DOHH2 (cell line): ENCODE data around the gene IZUMO4.
"Not testable (repeated sequence)": the region's sequence is repeated elsewhere in the genome, so short reads cannot be mapped to it uniquely, and the experiment has no call there.

Experiments used
- H3F3A ChIP-seq: fragments of 200-600 bp; sonication (generic), shearing (Covaris generic); 2 replicates; pipeline ENCODE4 v1.6.0; 2016; ENCODE audit warnings: antibody characterized with exemption, mild to moderate bottlenecking; ENCODE audit not compliant: control insufficient read depth, insufficient read depth
- H3K27ac ChIP-seq: fragments of 200-600 bp; sonication (generic); 2 replicates; pipeline ENCODE4 v1.5.1; 2014; ENCODE audit warnings: low read depth, mild to moderate bottlenecking, low read length, moderate library complexity
- H3K27me3 ChIP-seq: fragments of 200-600 bp; sonication (generic); 2 replicates; pipeline ENCODE4 v1.6.1; 2014; ENCODE audit warnings: mild to moderate bottlenecking, low read length, mixed read lengths; ENCODE audit not compliant: control insufficient read depth
- H3K36me3 ChIP-seq: fragments of 200-600 bp; sonication (generic); 2 replicates; pipeline ENCODE4 v1.6.1; 2014; ENCODE audit warnings: mild to moderate bottlenecking, low read length, moderate library complexity, mixed read lengths; ENCODE audit not compliant: control insufficient read depth
- H3K4me1 ChIP-seq: fragments of 200-600 bp; sonication (generic); 2 replicates; pipeline ENCODE4 v1.6.1; 2014; ENCODE audit warnings: mild to moderate bottlenecking, low read length, mixed read lengths; ENCODE audit not compliant: control insufficient read depth
- H3K4me2 ChIP-seq: fragments of 200-600 bp; sonication (generic); 2 replicates; pipeline ENCODE4 v1.6.0; 2014; ENCODE audit warnings: mild to moderate bottlenecking, low read length, moderate library complexity
- H3K4me3 ChIP-seq: fragments of 200-600 bp; sonication (generic); 2 replicates; pipeline ENCODE4 v1.5.1; 2014; ENCODE audit warnings: mild to moderate bottlenecking, low read length, mixed read lengths
- H3K79me2 ChIP-seq: fragments of 200-600 bp; sonication (generic); 2 replicates; pipeline ENCODE4 v1.6.1; 2014; ENCODE audit warnings: mild to moderate bottlenecking, low read length, mixed read lengths; ENCODE audit not compliant: control insufficient read depth
- H3K9me2 ChIP-seq: fragments of 200-600 bp; sonication (generic); replicated peaks from 2 replicates; pipeline ENCODE4 v1.6.1; 2014; ENCODE audit warnings: mild to moderate bottlenecking, low read length, mixed read lengths; ENCODE audit not compliant: control insufficient read depth
- H3K9me3 ChIP-seq: fragments of 200-600 bp; sonication (generic); 2 replicates; pipeline ENCODE4 v1.6.1; 2014; ENCODE audit warnings: antibody characterized with exemption, low read length, mixed read lengths; ENCODE audit not compliant: control insufficient read depth, insufficient read depth
- H4K20me1 ChIP-seq: fragments of 200-600 bp; sonication (generic); 2 replicates; pipeline ENCODE4 v1.6.0; 2014; ENCODE audit warnings: low read depth, mild to moderate bottlenecking, antibody characterized with exemption, low read length, moderate library complexity; ENCODE audit not compliant: control insufficient read depth, insufficient read depth
- EZH2phosphoT487 ChIP-seq: fragments of 200-600 bp; sonication (generic); IDR thresholded peaks from 2 replicates; pipeline ENCODE4 v1.6.1; 2017; ENCODE audit warnings: borderline replicate concordance, mild to moderate bottlenecking, antibody characterized with exemption, low read length, moderate library complexity, mixed read lengths
- TF ChIP-seq, protein P1 (sequence below): fragments of 200-600 bp; sonication (generic); IDR thresholded peaks from one replicate; pipeline ENCODE4 v1.5.1; 2014; ENCODE audit warnings: antibody characterized with exemption, mild to moderate bottlenecking, low read depth, low read length; ENCODE audit not compliant: poor library complexity, severe bottlenecking

IZUMO4 gene

DNA sequence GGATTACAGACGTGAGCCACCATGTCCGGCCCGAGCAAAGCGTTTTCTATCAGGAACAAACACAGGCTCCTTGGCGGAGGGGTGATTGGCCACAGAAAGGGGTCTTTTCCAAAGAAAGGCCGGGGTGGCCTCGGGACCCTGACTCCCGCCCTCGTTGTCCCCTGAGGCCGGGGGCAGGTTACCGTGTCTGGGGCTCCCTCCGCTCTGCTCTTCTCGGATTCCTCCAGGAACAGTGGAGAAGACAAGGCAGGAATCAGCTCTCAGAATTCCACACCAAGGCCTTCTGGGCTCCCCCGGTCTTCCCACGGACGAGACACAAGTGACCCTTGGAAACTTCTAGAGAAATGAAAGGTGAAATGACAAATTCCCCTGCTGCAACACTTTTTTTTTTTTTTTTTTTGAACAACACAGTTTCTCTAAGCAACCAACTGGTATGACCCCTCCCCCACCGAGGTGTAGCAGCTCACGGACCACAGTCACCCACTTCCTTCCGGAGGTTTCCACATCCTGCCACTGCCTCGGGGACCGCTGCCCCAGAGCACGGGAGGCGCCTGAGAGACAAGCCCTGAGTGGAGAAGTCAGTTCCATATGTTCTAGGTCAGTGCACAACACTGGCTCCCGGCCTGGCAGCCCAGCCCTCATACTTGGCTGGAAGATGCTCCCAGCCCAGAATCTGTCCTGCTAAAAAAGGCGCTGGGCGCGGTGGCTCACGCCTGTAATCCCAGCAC is 11.6 kb upstream of the IZUMO4 start:
- H3K27me3 ChIP-seq = no peaks in the 10 kb centered on the region
- H3K4me3 ChIP-seq = peak overlapping the region; percentile 76
- H3K79me2 ChIP-seq = peaks cover 67% of the 10 kb centered on the region
- H3K9me3 ChIP-seq = no peaks in the 10 kb centered on the region
- H3K9me2 ChIP-seq = no peaks in the 10 kb centered on the region
- H3K4me1 ChIP-seq = peaks cover 68% of the 10 kb centered on the region
- H4K20me1 ChIP-seq = peaks cover 7% of the 10 kb centered on the region
- H3K4me2 ChIP-seq = peak overlapping the region; percentile 74
- peaks cover 43% of the 10 kb centered on the region for H3F3A ChIP-seq
- H3K27ac ChIP-seq = peak overlapping the region; percentile 99
- no peak for TF ChIP-seq EZH2phosphoT487
- TF ChIP-seq, protein P1, sequence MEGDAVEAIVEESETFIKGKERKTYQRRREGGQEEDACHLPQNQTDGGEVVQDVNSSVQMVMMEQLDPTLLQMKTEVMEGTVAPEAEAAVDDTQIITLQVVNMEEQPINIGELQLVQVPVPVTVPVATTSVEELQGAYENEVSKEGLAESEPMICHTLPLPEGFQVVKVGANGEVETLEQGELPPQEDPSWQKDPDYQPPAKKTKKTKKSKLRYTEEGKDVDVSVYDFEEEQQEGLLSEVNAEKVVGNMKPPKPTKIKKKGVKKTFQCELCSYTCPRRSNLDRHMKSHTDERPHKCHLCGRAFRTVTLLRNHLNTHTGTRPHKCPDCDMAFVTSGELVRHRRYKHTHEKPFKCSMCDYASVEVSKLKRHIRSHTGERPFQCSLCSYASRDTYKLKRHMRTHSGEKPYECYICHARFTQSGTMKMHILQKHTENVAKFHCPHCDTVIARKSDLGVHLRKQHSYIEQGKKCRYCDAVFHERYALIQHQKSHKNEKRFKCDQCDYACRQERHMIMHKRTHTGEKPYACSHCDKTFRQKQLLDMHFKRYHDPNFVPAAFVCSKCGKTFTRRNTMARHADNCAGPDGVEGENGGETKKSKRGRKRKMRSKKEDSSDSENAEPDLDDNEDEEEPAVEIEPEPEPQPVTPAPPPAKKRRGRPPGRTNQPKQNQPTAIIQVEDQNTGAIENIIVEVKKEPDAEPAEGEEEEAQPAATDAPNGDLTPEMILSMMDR = no peak
- H3K36me3 ChIP-seq = peaks cover 72% of the 10 kb centered on the region

DNA sequence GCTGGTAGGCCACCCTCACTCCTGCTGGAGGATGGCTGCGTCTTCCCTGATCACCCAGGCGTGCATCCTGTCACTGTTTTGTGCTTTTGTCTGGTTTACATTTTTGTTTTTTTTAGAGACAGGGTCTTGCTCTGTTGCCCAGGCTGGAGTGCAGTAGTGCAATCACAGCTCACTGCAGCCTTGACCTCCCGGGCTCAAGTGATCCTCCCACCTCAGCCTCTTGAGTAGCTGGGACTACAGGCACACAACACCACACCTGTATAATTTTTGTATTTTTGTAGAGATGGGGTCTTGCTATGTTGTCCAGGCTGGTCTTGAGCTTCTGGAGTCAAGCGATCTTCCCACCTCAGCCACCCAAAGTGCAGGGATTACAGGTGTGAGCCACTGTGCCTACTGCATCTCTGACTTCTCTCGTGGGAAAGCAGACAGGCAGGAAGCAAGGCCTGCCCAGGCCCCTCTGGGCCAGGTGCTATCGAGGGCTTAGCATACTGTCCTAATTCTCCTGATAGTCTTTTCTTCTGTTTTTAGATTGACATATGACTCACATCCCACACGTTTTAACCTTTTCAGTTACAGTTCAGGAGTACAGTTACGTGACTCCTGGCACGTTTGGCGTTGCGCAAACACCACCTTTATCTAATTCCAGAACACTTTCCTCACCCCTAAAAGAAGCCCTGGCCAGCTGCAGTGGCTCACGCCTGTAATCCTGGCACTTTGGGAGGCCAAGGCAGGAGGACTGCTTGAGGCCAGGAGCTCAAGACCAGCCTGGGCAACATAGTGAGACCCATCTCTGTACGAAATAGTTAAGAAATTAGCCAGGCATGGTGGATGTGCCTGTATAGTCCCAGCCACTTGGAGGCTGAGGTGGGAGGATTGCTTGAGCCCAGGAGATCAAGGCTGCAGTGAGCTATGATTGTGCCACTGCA is 9.8 kb upstream of the IZUMO4 start:
- peak overlapping the region; percentile 99 for H3K27ac ChIP-seq

DNA sequence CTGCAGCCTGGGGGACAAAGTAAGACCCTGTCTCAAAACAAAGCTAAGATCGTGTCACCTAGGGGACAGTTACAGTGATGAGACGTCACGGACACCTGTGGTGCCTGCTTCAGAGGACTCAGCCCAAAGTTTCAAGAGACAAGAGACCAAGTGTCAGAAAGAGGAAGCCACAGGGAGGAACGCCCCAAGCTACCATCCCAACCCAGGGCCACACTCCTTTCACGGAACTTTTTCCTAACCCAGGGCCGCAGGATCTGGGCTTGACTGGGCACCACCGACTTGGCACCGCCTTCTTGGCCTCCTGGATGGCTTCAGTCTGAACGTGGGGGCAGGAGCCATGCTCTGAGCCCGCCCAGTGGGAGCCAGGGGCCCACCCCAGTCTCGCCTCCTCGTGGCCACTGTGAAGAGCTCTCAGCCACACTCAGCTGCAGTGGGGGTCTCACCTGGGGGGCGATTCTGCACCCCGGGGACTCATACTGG is 9.1 kb upstream of the IZUMO4 start:
- H3K36me3 ChIP-seq = peaks cover 61% of the 10 kb centered on the region
- H3K27ac ChIP-seq = peak overlapping the region; percentile 99
- H4K20me1 ChIP-seq = no peaks in the 10 kb centered on the region
- peaks cover 70% of the 10 kb centered on the region for H3K4me1 ChIP-seq
- H3K27me3 ChIP-seq = no peaks in the 10 kb centered on the region
- no peaks in the 10 kb centered on the region for H3K9me3 ChIP-seq
- peaks cover 60% of the 10 kb centered on the region for H3F3A ChIP-seq
- peak overlapping the region; percentile 62 for H3K4me3 ChIP-seq
- no peak for TF ChIP-seq EZH2phosphoT487
- TF ChIP-seq, protein P1 = peak; percentile 88
- peak overlapping the region; percentile 74 for H3K4me2 ChIP-seq
- no peaks in the 10 kb centered on the region for H3K9me2 ChIP-seq
- peaks cover 49% of the 10 kb centered on the region for H3K79me2 ChIP-seq

More for the DNA sequence above, 9.8 kb upstream of the IZUMO4 start:
- not testable (repeated sequence) for H3K9me2 ChIP-seq, H4K20me1 ChIP-seq, H3K9me3 ChIP-seq, H3K27me3 ChIP-seq
- Histone ChIP-seq H3K4me1 (peaks cover 69% of the 10 kb centered on the region), H3K79me2 (peaks cover 49% of the 10 kb centered on the region), H3K4me2 (peak overlapping the region; percentile 74), H3K4me3 (peak overlapping the region; percentile 62), H3K36me3 (peaks cover 61% of the 10 kb centered on the region), H3F3A (peaks cover 54% of the 10 kb centered on the region)
